Motor neuron (in vitro differentiated cells): ENCODE results near the gene PIGR. TPM values are rescaled to one million over a fixed set of nuclear protein-coding genes. Genes with fewer than 3 reads are reported as not detected.

Experiments used
- ATAC-seq, 8 experiments: fragments of 200-7000 bp; cut with Tn5 transposase; replicated peaks in 6 of 8; 2 replicates each; pipeline ENCODE4 v1.8.0; 2021; ENCODE audit warnings: mild to moderate bottlenecking in 8 of 8, moderate library complexity in 8 of 8
- H3K27ac ChIP-seq, 2 donors: fragments of 250-450 bp; sonication (Bioruptor Pico); 2 replicates each; pipeline ENCODE4 v1.9.0; 2021; ENCODE audit warnings: antibody characterized with exemption in 2 of 2, mild to moderate bottlenecking in 2 of 2, moderate library complexity in 1 of 2
- H3K4me1 ChIP-seq, 2 donors: fragments of 250-450 bp; sonication (Bioruptor Pico); replicated peaks in 1 of 2; 2 replicates each; pipeline ENCODE4 v1.6.1; 2021; ENCODE audit warnings: antibody characterized with exemption in 2 of 2, mild to moderate bottlenecking in 2 of 2, moderate library complexity in 1 of 2
- H3K4me3 ChIP-seq, 5 donors: fragments of 250-450 bp; sonication (Bioruptor Pico); 2 replicates each; pipeline ENCODE4 v1.9.0; 2021; ENCODE audit warnings: antibody characterized with exemption in 5 of 5, mild to moderate bottlenecking in 5 of 5, moderate library complexity in 4 of 5
- WGBS, 10 experiments: fragments of 450-650 bp; shearing (Covaris generic); methylation state at CpG; one replicate each; pipeline ENCODE4 v1.0.0; 2022; 5-methylcytosine and 5-hydroxymethylcytosine counted together
- in situ Hi-C, 9 experiments: fragments of 400-800 bp; cut with MboI; loops; one replicate each; pipeline ENCODE4 v1.15.0; 2021; ENCODE audit warnings: low sequenced_read_pairs in 9 of 9, low pct_unique_long_range_greater_than_20kb in 2 of 9; ENCODE audit not compliant: unreplicated experiment in 9 of 9
- total RNA-seq, 8 experiments: library from RNA; unstranded; fragments of 300-600 nt; gene quantifications; 2 replicates each; pipeline versions ENCODE4 v1.2.3 to v1.2.4, GENCODE V29; 2022

PIGR gene
- total RNA-seq, 8 experiments from 2014 or later: 0.04 to 0.47 (median 0.14) TPM; not detected in 4

GRCh38 chr1:206900149-206900548 lies 46.1 kb downstream of the PIGR start:
- WGBS, 10 experiments: 50 to 96% (median 80%) methylated on average over 2 to 5 of the region's 7 CpGs; no CpG with 5 or more reads in 3 of the 10 experiments
- in situ Hi-C loops: loop anchor here in 7 of 9 experiments (25.0 kb wide), 4 partner anchors 163 to 413 kb away; partner anchors contain the start of genes DYRK3 (in 2 of the 7) and EIF2D (in 2 of the 7)
- no peak for ATAC-seq
- Histone ChIP-seq H3K4me1 (no peaks in the 10 kb centered on the region), H3K4me3 (no peak overlapping the region), H3K27ac (no peak overlapping the region)

GRCh38 chr1:206899717-206900116 lies 46.5 kb downstream of the PIGR start:
- no peak for ATAC-seq
- no peak overlapping the region for H3K4me3 ChIP-seq
- 40 to 100% (median 67%) methylated on average over 1 to 5 of the region's 5 CpGs; no CpG with 5 or more reads in 3 of the 10 experiments for WGBS, 10 experiments
- no peak overlapping the region for H3K27ac ChIP-seq
- in situ Hi-C loops: loop anchor here in 7 of 9 experiments (25.0 kb wide), 4 partner anchors 162 to 412 kb away; partner anchors contain the start of genes DYRK3 (in 2 of the 7) and EIF2D (in 2 of the 7)
- no peaks in the 10 kb centered on the region for H3K4me1 ChIP-seq

- WGBS, 10 experiments: 66 to 93% (median 81%) methylated on average over 3 to 10 of the region's 13 CpGs; no CpG with 5 or more reads in 3 of the 10 experiments
- Histone ChIP-seq H3K27ac (no peak overlapping the region), H3K4me3 (no peak overlapping the region), H3K4me1 (no peaks in the 10 kb centered on the region)
- no peak for ATAC-seq
- in situ Hi-C loops: no loop called here
These were observed 47.3 kb downstream of the PIGR start for GRCh38 chr1:206898915-206899431.

GRCh38 chr1:206898089-206898914 lies 48.0 kb downstream of the PIGR start:
- peak in 3 of 8 experiments; percentile 35 to 93 (median 90) for ATAC-seq
- H3K27ac ChIP-seq: no peak overlapping the region
- no peaks in the 10 kb centered on the region for H3K4me1 ChIP-seq
- WGBS, 10 experiments: 20 to 100% (median 63%) methylated on average over 1 to 11 of the region's 11 CpGs
- no peak overlapping the region for H3K4me3 ChIP-seq
- in situ Hi-C loops: no loop called here

- no peak within 1 kb of the TSS for H3K27ac ChIP-seq
- 40 to 100% (median 83%) methylated on average over 1 to 3 of the region's 4 CpGs; no CpG with 5 or more reads in 1 of the 10 experiments for WGBS, 10 experiments
- in situ Hi-C loops: no loop called here
- ATAC-seq: no peak
- no peak within 1 kb of the TSS for H3K4me3 ChIP-seq
- H3K4me1 ChIP-seq: peaks cover 0 to 2% of the 10 kb centered on the region in 2 donors
These were observed 49.1 kb downstream of the PIGR start, which contains the start of gene IL24 for GRCh38 chr1:206897175-206897574. Gene IL24, plus strand, starts transcription at chr1:206897443. Its CDS starts 390 bp downstream, at chr1:206897833.

- ATAC-seq: peak in 1 of 8 experiments; percentile 56
- in situ Hi-C loops: no loop called here
- no peak overlapping the region for H3K4me3 ChIP-seq
- peaks cover 0 to 2% of the 10 kb centered on the region in 2 donors for H3K4me1 ChIP-seq
- 12 to 93% (median 65%) methylated on average over 1 to 3 of the region's 3 CpGs; no CpG with 5 or more reads in 1 of the 10 experiments for WGBS, 10 experiments
- H3K27ac ChIP-seq: no peak overlapping the region
These were observed 50.0 kb downstream of the PIGR start for GRCh38 chr1:206896261-206896660.

- peak in 4 of 8 experiments; percentile 42 to 79 (median 61) for ATAC-seq
- WGBS, 10 experiments: 7 to 80% (median 72%) methylated on average over 1 to 3 of the region's 3 CpGs; no CpG with 5 or more reads in 3 of the 10 experiments
- Histone ChIP-seq H3K4me3 (no peak overlapping the region), H3K27ac (no peak overlapping the region), H3K4me1 (peaks cover 0 to 2% of the 10 kb centered on the region in 2 donors)
- in situ Hi-C loops: no loop called here
These were observed 50.4 kb downstream of the PIGR start for GRCh38 chr1:206895837-206896242.

GRCh38 chr1:206895325-206895724 lies 50.9 kb downstream of the PIGR start:
- H3K4me1 ChIP-seq: peaks cover 0 to 2% of the 10 kb centered on the region in 2 donors
- H3K27ac ChIP-seq: no peak overlapping the region
- 60 to 90% (median 75%) methylated on average over 1 to 3 of the region's 3 CpGs; no CpG with 5 or more reads in 4 of the 10 experiments for WGBS, 10 experiments
- ATAC-seq: no peak
- in situ Hi-C loops: no loop called here
- H3K4me3 ChIP-seq: no peak overlapping the region

GRCh38 chr1:206893380-206893779 lies 52.9 kb downstream of the PIGR start:
- WGBS, 10 experiments: 60 to 100% (median 80%) methylated on average over 1 to 2 of the region's 2 CpGs; no CpG with 5 or more reads in 1 of the 10 experiments
- in situ Hi-C loops: no loop called here
- no peak overlapping the region for H3K27ac ChIP-seq
- ATAC-seq: no peak
- H3K4me3 ChIP-seq: no peak overlapping the region
- H3K4me1 ChIP-seq: peaks cover 0 to 2% of the 10 kb centered on the region in 2 donors

GRCh38 chr1:206892351-206892984 lies 53.8 kb downstream of the PIGR start:
- in situ Hi-C loops: no loop called here
- 0 to 100% (median 72%) methylated on average over 1 to 3 of the region's 3 CpGs for WGBS, 10 experiments
- ATAC-seq: no peak

GRCh38 chr1:206891412-206891811 lies 54.9 kb downstream of the PIGR start:
- 0 to 78% (median 50%) methylated on average over 1 of the region's 1 CpG; no CpG with 5 or more reads in 2 of the 10 experiments for WGBS, 10 experiments
- Histone ChIP-seq H3K27ac (no peak overlapping the region), H3K4me3 (no peak overlapping the region), H3K4me1 (peaks cover 0 to 2% of the 10 kb centered on the region in 2 donors)
- ATAC-seq: no peak
- in situ Hi-C loops: no loop called here

More at GRCh38 chr1:206892351-206892984, 53.8 kb downstream of the PIGR start:
- Histone ChIP-seq H3K4me1 (peaks cover 0 to 2% of the 10 kb centered on the region in 2 donors), H3K4me3 (no peak overlapping the region), H3K27ac (no peak overlapping the region)

GRCh38 chr1:206890125-206891060 lies 55.9 kb downstream of the PIGR start:
- WGBS, 10 experiments: 19 to 100% (median 85%) methylated on average over 1 to 15 of the region's 15 CpGs
- peak in 2 of 8 experiments; percentile 79 to 80 for ATAC-seq

More at GRCh38 chr1:206890125-206891060, 55.9 kb downstream of the PIGR start:
- H3K4me1 ChIP-seq: peaks cover 0 to 2% of the 10 kb centered on the region in 2 donors
- in situ Hi-C loops: no loop called here
- no peak overlapping the region for H3K4me3 ChIP-seq
- no peak overlapping the region for H3K27ac ChIP-seq
